SU-DHL-6 (cell line): ENCODE measurements around the gene CTNND2.

Source experiments
- CTCF ChIP-seq: fragments of 200-600 bp; sonication (generic); IDR thresholded peaks from one replicate; pipeline ENCODE4 v1.5.1; 2017; ENCODE audit warnings: antibody characterized with exemption, mild to moderate bottlenecking, low read length, moderate library complexity; ENCODE audit not compliant: insufficient read depth, poor library complexity, severe bottlenecking
- EZH2phosphoT487 ChIP-seq: fragments of 200-600 bp; sonication (generic), shearing (Covaris generic); conservative IDR thresholded peaks from 2 replicates; pipeline ENCODE4 v1.6.1; 2018; ENCODE audit warnings: mild to moderate bottlenecking, antibody characterized with exemption, low read length, moderate library complexity, mixed read lengths

GRCh38 chr5:11687498-11687897 is 216.7 kb downstream of the CTNND2 start:
- TF ChIP-seq CTCF: no peak
- no peak for TF ChIP-seq EZH2phosphoT487
